Body of pancreas (tissue), 4 donors: Measurements from ENCODE around the gene SYNRG.

ENCODE experiments used
- CTCF ChIP-seq, 7 experiments: fragments of 450-650 bp in 4 of 7; fragments of 200-600 bp in 3 of 7; sonication (generic) in 3 of 7; IDR thresholded peaks; one replicate each; pipeline ENCODE4 v1.5.1; 2016 to 2019; ENCODE audit warnings: antibody characterized with exemption in 7 of 7
- POLR2A ChIP-seq, 3 donors: fragments of 450-650 bp; IDR thresholded peaks; one replicate each; pipeline ENCODE4 v1.6.1; 2016; ENCODE audit warnings: antibody characterized with exemption in 3 of 3, mild to moderate bottlenecking in 2 of 3

- no peak for TF ChIP-seq CTCF (IDR thresholded peaks at IDR 0.05)
- no peak for TF ChIP-seq POLR2A (IDR thresholded peaks at IDR 0.05)
Observed at GRCh38 chr17:37503148-37503547, 106.1 kb downstream of the SYNRG start.
